Neuronal stem cell (in vitro differentiated cells): ENCODE results near the gene METRN.
"Not testable (repeated sequence)": the region's sequence is repeated elsewhere in the genome, so short reads cannot be mapped to it uniquely, and the experiment has no call there.

Experiments
- DNase-seq: peaks from one replicate; pipeline ENCODE4 v3.0.0-alpha.2; 2013; ENCODE audit warnings: low spot score
- H2AFZ ChIP-seq: one replicate; pipeline ENCODE4 v1.6.1; 2013; ENCODE audit warnings: mild to moderate bottlenecking, low read length, inconsistent platforms
- H2AK5ac ChIP-seq: 2 replicates; pipeline ENCODE4 v1.6.1; 2013; ENCODE audit warnings: low read depth, mild to moderate bottlenecking, inconsistent platforms, low read length, moderate library complexity, mixed read lengths
- H2BK120ac ChIP-seq: 2 replicates; pipeline ENCODE4 v1.6.1; 2013; ENCODE audit warnings: low read depth, mild to moderate bottlenecking, inconsistent platforms, low read length, moderate library complexity, mixed read lengths
- H2BK12ac ChIP-seq: one replicate; pipeline ENCODE4 v1.6.1; 2013; ENCODE audit warnings: low read length, inconsistent platforms
- H2BK15ac ChIP-seq: 2 replicates; pipeline ENCODE4 v1.6.1; 2013; ENCODE audit warnings: mild to moderate bottlenecking, low read length, inconsistent platforms, mixed read lengths
- H2BK5ac ChIP-seq: one replicate; pipeline ENCODE4 v1.6.1; 2013; ENCODE audit warnings: inconsistent platforms, mild to moderate bottlenecking, low read length, moderate library complexity
- H3K14ac ChIP-seq: one replicate; pipeline ENCODE4 v1.6.1; 2013; ENCODE audit warnings: low read length, inconsistent platforms
- H3K18ac ChIP-seq: 2 replicates; pipeline ENCODE4 v1.6.1; 2013; ENCODE audit warnings: low read length, inconsistent platforms
- H3K23ac ChIP-seq: 2 replicates; pipeline ENCODE4 v1.6.1; 2013; ENCODE audit warnings: low read depth, mild to moderate bottlenecking, mixed read lengths, low read length, inconsistent platforms; ENCODE audit not compliant: poor library complexity
- H3K27ac ChIP-seq: replicated peaks from 3 replicates; pipeline ENCODE4 v1.5.1; 2013; ENCODE audit warnings: low read length, inconsistent platforms
- H3K27me3 ChIP-seq, 3 experiments: 2 replicates each; pipeline ENCODE4 v1.6.1; 2013; ENCODE audit warnings: low read length in 3 of 3, mild to moderate bottlenecking in 2 of 3, inconsistent platforms in 1 of 3, low read depth in 1 of 3, mixed read lengths in 1 of 3, moderate library complexity in 1 of 3; ENCODE audit not compliant: control insufficient read depth in 3 of 3, insufficient read depth in 3 of 3
- H3K36me3 ChIP-seq, 2 donors: replicated peaks in 1 of 2; 2 replicates each; pipeline ENCODE4 v1.6.1; 2013; ENCODE audit warnings: low read length in 2 of 2; ENCODE audit not compliant: control insufficient read depth in 2 of 2, insufficient read depth in 2 of 2
- H3K4ac ChIP-seq: 2 replicates; pipeline ENCODE4 v1.6.1; 2013; ENCODE audit warnings: inconsistent platforms, mild to moderate bottlenecking, low read length, moderate library complexity
- H3K4me1 ChIP-seq, 2 donors: 1 replicate in 1 of 2; 2 replicates in 1 of 2; pipeline ENCODE4 v1.6.1; 2013; ENCODE audit warnings: low read length in 2 of 2, low read depth in 1 of 2; ENCODE audit not compliant: control insufficient read depth in 2 of 2, insufficient read depth in 1 of 2
- H3K4me2 ChIP-seq: one replicate; pipeline ENCODE4 v1.6.1; 2013; ENCODE audit warnings: mild to moderate bottlenecking, low read length, inconsistent platforms; ENCODE audit not compliant: insufficient read depth, poor library complexity, severe bottlenecking
- H3K4me3 ChIP-seq, 2 donors: 2 replicates each; pipeline ENCODE4 v1.5.1; 2013; ENCODE audit warnings: low read length in 2 of 2, mild to moderate bottlenecking in 2 of 2, inconsistent platforms in 1 of 2, moderate library complexity in 1 of 2
- H3K79me1 ChIP-seq: one replicate; pipeline ENCODE4 v1.6.1; 2013; ENCODE audit warnings: low read depth, mild to moderate bottlenecking, inconsistent platforms, low read length, moderate library complexity
- H3K9ac ChIP-seq: one replicate; pipeline ENCODE4 v1.6.1; 2013; ENCODE audit warnings: mild to moderate bottlenecking, low read depth, low read length, inconsistent platforms; ENCODE audit not compliant: poor library complexity
- H3K9me3 ChIP-seq, 2 donors: replicated peaks in 1 of 2; 2 replicates each; pipeline versions ENCODE3 to v1.6.1; 2013; ENCODE audit warnings: low read length in 2 of 2, mild to moderate bottlenecking in 2 of 2, inconsistent platforms in 1 of 2, low read depth in 1 of 2, mixed read lengths in 1 of 2, moderate library complexity in 1 of 2; ENCODE audit not compliant: control insufficient read depth in 2 of 2, insufficient read depth in 1 of 2
- H4K8ac ChIP-seq: one replicate; pipeline ENCODE4 v1.6.1; 2013; ENCODE audit warnings: low read depth, mild to moderate bottlenecking, inconsistent platforms, low read length, moderate library complexity
- H4K91ac ChIP-seq: one replicate; pipeline ENCODE4 v1.6.1; 2013; ENCODE audit warnings: low read length, low read depth, mild to moderate bottlenecking, inconsistent platforms; ENCODE audit not compliant: poor library complexity
- WGBS, 2 donors: extraction: QIAGEN DNeasy Blood & Tissue Kit; methylation state at CpG; one replicate each; pipeline ENCODE4 v1.1.7; 2013; ENCODE audit warnings: missing lambda C conversion rate in 2 of 2, mixed read lengths in 1 of 2; ENCODE audit not compliant: insufficient read length in 2 of 2, insufficient replicate concordance in 1 of 2; ENCODE audit errors: extremely low coverage in 2 of 2; 5-methylcytosine and 5-hydroxymethylcytosine counted together

The METRN gene

DNA sequence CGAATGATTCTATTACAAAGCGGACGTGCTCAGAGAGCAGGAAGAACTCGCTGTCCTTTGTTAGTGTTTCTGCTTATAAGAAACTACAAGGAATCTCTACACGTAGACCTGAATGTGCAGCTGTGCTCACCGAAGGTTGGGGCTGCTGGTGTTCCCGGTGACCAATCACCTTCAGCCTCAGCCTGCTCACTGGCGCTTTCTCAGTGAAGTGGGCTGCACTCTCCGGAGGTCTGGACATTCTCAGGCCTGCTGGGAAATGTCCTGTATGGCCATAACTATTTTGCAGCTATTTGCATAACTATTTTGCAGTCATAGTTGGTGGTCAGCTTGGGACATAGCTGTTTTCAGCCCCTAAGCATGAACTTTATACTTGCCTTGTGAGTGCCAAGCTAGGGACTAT is 35.6 kb downstream of the METRN start:
- Histone ChIP-seq H3K18ac (no peak overlapping the region), H2BK12ac (no peak overlapping the region), H2BK5ac (peak overlapping the region; percentile 19), H3K79me1 (peaks cover 3% of the 10 kb centered on the region), H2BK120ac (no peak overlapping the region), H3K27ac (no peak overlapping the region), H4K91ac (no peak overlapping the region), H3K27me3 (no peaks in the 10 kb centered on the region), H2BK15ac (no peak overlapping the region), H3K4me2 (no peak overlapping the region), H3K23ac (no peak overlapping the region), H3K9ac (no peak overlapping the region), H3K4me1 (peaks cover 17 to 27% of the 10 kb centered on the region in 2 donors), H3K4ac (no peak overlapping the region), H4K8ac (no peak overlapping the region), H3K36me3 (no peaks in the 10 kb centered on the region), H3K14ac (no peak overlapping the region), H3K4me3 (peak overlapping the region in 1 of 2 donors; percentile 15), H2AK5ac (no peak overlapping the region), H2AFZ (peak overlapping the region; percentile 55), H3K9me3 (no peaks in the 10 kb centered on the region)
- no peak for DNase-seq
- WGBS, 2 donors, result no CpG with 5 or more reads among the region's 9 CpGs

DNA sequence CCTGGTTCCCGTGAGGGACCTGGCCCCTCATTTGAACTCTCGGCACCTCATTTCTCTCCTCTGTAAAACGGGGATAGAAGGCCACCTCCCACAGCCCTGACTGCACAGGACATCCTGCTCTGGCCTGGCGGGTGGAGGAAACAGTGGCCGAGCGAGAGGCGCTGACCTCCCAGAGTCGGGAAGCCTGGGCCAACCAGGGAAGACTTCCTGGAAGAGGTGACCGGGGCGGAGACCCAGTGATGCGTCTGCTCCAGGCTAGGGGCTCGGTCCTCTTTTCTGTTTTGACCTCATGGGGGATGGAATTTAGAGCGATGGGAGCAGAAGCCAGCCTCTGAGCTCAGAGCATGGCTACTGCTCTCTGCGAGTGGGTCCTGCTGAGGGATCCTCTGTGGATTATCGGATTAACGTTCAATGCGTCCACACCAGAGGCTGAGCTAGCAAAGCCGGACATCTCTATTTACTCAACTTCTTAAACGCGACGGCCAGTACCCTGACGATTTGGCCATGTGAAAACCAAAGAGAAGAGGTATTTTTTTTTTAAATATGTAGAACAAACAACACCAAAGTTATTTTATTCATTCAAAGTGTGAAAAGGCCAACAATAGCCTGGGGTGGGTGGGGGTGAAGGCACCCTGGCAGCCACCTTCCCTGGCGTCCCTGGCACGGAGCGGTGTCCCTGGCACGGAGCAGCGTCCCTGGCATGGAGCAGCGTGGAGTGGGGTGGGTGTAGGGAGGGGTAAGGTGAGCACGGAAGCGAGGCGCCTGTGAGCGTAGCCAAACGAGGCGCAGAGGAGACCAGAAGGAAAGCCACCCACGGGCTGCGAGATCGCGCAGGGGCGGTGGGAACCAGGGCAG is 36.5 kb downstream of the METRN start:
- Histone ChIP-seq H3K9me3 (peaks cover 2 to 6% of the 10 kb centered on the region in 2 donors), H4K91ac (no peak overlapping the region), H2BK15ac (peak overlapping the region; percentile 52), H3K4ac (no peak overlapping the region), H3K14ac (peak overlapping the region; percentile 84), H3K18ac (peak overlapping the region; percentile 98), H3K4me2 (peak overlapping the region; percentile 22), H3K4me1 (peaks cover 17 to 27% of the 10 kb centered on the region in 2 donors), H3K23ac (peak overlapping the region; percentile 32), H3K36me3 (no peaks in the 10 kb centered on the region), H3K9ac (no peak overlapping the region), H4K8ac (no peak overlapping the region), H2BK120ac (no peak overlapping the region), H3K27ac (no peak overlapping the region), H3K27me3 (no peaks in the 10 kb centered on the region), H2AK5ac (peak overlapping the region; percentile 95), H2BK12ac (peak overlapping the region; percentile 95), H3K79me1 (peaks cover 3% of the 10 kb centered on the region), H2BK5ac (peak overlapping the region; percentile 19), H3K4me3 (no peak overlapping the region), H2AFZ (peak overlapping the region; percentile 72)
- no peak for DNase-seq
- no CpG with 5 or more reads among the region's 39 CpGs for WGBS, 2 donors

DNA sequence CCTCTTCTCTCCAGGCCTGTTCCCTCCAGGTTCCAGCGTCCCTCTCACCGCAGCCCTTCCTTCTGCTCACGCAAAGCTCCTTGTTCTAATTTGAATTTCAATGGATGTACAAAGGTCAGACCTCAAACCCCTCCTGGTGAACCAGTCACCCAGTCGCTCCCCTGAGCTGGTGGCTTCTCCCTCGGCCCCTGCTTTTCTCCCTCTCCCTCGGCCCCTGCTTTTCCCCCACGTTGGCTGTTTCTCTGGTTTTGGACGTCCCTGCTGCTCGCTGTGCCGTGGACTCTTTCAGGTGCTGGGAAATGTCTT is 37.0 kb downstream of the METRN start:
- no peak overlapping the region for H4K8ac ChIP-seq
- H2AFZ ChIP-seq, result peak overlapping the region; percentile 72
- peak overlapping the region; percentile 95 for H2BK12ac ChIP-seq
- no peak overlapping the region for H2BK5ac ChIP-seq
- H3K14ac ChIP-seq, result peak overlapping the region; percentile 84
- H2BK120ac ChIP-seq, result no peak overlapping the region
- no CpG with 5 or more reads among the region's 10 CpGs for WGBS, 2 donors
- H3K79me1 ChIP-seq, result peaks cover 3% of the 10 kb centered on the region
- peak overlapping the region; percentile 22 for H3K4me2 ChIP-seq
- H3K23ac ChIP-seq, result peak overlapping the region; percentile 32
- H3K36me3 ChIP-seq, result no peaks in the 10 kb centered on the region
- H2AK5ac ChIP-seq, result peak overlapping the region; percentile 95
- no peak overlapping the region for H3K4ac ChIP-seq
- H3K9me3 ChIP-seq, result peaks cover 3 to 9% of the 10 kb centered on the region in 2 donors
- H3K9ac ChIP-seq, result no peak overlapping the region
- H4K91ac ChIP-seq, result no peak overlapping the region
- peak overlapping the region; percentile 98 for H3K18ac ChIP-seq
- H3K4me3 ChIP-seq, result no peak overlapping the region
- no peaks in the 10 kb centered on the region for H3K27me3 ChIP-seq
- H3K4me1 ChIP-seq, result peaks cover 17 to 27% of the 10 kb centered on the region in 2 donors
- peak overlapping the region; percentile 52 for H2BK15ac ChIP-seq
- DNase-seq, result no peak
- H3K27ac ChIP-seq, result no peak overlapping the region

DNA sequence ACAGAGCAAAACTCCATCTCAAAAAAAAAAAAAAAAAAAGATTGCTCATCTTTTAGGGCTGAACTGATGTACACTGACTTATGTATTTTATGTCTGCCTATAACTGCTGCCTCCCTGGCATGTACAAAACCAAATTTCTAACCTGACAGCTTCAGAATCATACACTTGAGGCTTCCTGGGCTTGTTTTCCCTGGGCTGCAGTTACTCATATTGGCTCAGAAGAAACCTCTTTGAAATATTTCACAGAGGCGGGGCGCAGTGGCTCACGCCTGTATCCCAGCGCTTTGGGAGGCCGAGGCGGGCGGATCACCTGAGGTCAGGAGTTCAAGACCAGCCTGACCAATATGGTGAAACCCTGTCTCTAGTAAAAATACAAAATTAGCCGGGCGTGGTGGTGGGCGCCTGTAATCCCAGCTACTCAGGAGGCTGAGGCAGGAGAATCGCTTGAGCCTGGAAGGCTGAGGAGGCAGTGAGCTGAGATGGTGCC is 39.2 kb downstream of the METRN start:
- Histone ChIP-seq H3K4me1 (peaks cover 17 to 30% of the 10 kb centered on the region in 2 donors), H3K9me3 (peaks cover 3 to 10% of the 10 kb centered on the region in 2 donors)
- H3K4me2 ChIP-seq, H2BK5ac ChIP-seq, H3K27me3 ChIP-seq, H3K9ac ChIP-seq, H3K4ac ChIP-seq, H3K4me3 ChIP-seq, H2AK5ac ChIP-seq, H3K18ac ChIP-seq, H4K8ac ChIP-seq, H3K14ac ChIP-seq, H4K91ac ChIP-seq, H3K23ac ChIP-seq, H3K79me1 ChIP-seq, DNase-seq, H2BK12ac ChIP-seq, H2BK15ac ChIP-seq, H2BK120ac ChIP-seq, H2AFZ ChIP-seq, H3K27ac ChIP-seq, H3K36me3 ChIP-seq: not testable (repeated sequence)
- no CpG with 5 or more reads among the region's 11 CpGs for WGBS, 2 donors
